Measurements from ENCODE around the gene RPL5.

RPL5 gene

DNA sequence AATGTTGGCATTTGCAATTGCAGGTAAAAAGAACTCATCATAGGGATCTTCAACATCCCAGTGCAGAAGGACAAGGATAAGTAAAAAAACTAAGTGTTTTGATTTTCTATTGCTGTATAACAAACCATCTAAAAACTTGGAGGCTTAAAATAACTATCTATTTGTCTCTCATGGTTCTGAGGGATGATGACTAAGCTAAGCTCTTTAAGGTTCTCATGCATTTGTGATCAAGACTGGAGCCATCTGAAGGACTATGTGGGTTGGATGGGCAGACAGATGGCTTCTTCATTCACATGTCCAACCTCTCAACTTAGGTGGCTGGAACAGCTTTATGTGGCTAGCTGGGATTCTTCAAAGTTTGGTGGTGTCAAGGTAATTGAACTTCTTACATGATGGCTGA is 51.5 kb downstream of the RPL5 start:
- no peak overlapping the region for H3K4me3 Mint-ChIP-seq
- no peak for ATAC-seq

DNA sequence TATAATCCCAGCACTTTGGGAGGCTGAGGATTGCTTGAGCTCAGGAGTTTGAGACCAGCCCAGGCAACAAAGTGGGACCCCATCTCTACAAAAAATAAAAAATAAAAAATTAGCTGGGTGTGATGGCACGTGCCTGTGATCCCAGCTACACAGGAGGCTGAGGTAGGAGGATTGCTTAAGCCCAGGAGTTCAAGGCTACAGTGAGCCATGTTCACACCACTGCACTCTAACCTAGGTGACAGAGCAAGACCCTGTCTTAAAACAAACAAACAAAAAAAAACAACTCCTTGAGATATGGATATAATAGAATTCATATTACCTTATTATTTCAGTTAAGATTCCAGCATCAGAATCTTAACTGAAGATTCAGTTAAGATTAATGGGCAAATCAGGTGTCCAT is 52.4 kb downstream of the RPL5 start:
- Mint-ChIP-seq H3K36me3 (ENCODE audit: low read depth) (peaks cover 2% of the 10 kb centered on the region), H3K9me3 (no peaks in the 10 kb centered on the region), H3K27ac (no peak overlapping the region), H3K27me3 (no peaks in the 10 kb centered on the region), H3K4me3 (no peak overlapping the region), H3K4me1 (peaks cover 20% of the 10 kb centered on the region)
- DNase-seq (no peak), ATAC-seq (no peak)

More for the DNA sequence above, 51.5 kb downstream of the RPL5 start:
- DNase-seq, result no peak
- no peaks in the 10 kb centered on the region for H3K27me3 Mint-ChIP-seq
- peak overlapping the region; percentile 16 for H3K27ac Mint-ChIP-seq
- H3K36me3 Mint-ChIP-seq (ENCODE audit: low read depth), result peaks cover 2% of the 10 kb centered on the region
- H3K9me3 Mint-ChIP-seq, result no peaks in the 10 kb centered on the region
- H3K4me1 Mint-ChIP-seq, result peaks cover 21% of the 10 kb centered on the region

DNA sequence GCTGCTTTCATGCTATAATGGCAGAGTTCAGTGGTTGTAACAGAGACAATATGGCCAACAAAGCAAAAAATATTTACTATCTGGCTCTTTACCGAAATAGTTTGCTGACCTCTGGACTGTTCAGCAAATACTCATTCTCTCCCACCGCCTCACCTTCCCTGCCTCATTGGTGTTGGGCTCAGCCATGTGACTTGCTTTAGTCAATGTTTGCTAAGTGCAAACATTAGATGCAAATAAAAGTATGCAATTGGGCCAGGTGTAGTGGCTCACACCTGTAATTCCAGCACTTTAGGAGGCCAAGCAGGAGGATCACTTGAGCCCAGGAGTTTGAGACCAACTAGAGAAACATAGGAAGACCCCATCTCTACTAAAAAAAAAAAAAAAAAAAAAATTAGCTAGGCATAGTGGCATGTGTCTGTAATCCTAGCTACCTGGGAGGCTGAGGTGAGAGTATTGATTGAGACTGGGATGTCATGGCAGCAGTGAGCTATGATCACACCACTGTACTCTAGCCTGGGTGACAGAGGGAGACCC is 55.1 kb downstream of the RPL5 start:
- peaks cover 2% of the 10 kb centered on the region for H3K36me3 Mint-ChIP-seq (ENCODE audit: low read depth)

DNA sequence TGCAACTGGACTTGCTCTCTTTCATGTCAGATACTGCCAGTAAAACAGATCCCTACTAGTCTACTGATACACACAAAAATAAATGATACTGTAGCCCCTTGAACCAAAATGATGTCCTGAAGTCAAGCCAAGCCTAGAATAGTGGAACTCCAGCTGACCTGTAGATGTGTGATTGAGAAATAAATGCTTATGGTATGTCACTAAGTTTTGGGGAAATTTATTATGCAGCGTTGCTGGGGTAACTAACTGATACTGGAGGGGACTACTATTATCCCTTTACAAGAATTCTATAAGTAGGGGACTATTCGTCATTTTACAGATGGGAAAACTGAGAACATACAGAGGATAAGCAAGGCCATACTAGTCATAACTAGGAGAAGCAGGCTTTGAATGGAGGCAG is 55.6 kb downstream of the RPL5 start:
- ATAC-seq, result no peak
- no peak overlapping the region for H3K4me3 Mint-ChIP-seq
- peaks cover 5% of the 10 kb centered on the region for H3K9me3 Mint-ChIP-seq
- H3K27me3 Mint-ChIP-seq, result no peaks in the 10 kb centered on the region
- H3K4me1 Mint-ChIP-seq, result peaks cover 18% of the 10 kb centered on the region
- H3K27ac Mint-ChIP-seq, result no peak overlapping the region
- no peak for DNase-seq
- peaks cover 2% of the 10 kb centered on the region for H3K36me3 Mint-ChIP-seq (ENCODE audit: low read depth)

More for the DNA sequence above, 55.1 kb downstream of the RPL5 start:
- Mint-ChIP-seq H3K9me3 (peaks cover 5% of the 10 kb centered on the region), H3K4me1 (peaks cover 18% of the 10 kb centered on the region), H3K4me3 (no peak overlapping the region), H3K27ac (no peak overlapping the region), H3K27me3 (no peaks in the 10 kb centered on the region)
- DNase-seq (no peak), ATAC-seq (no peak)

Data from activated naive CD8-positive, alpha-beta T cell treated with anti-CD3 and anti-CD28 coated beads, Interleukin-2, amount 50 U/mL, for 24 hours (primary cell).